HG03378 (cell line): ENCODE measurements around the gene GPR153.

Experiments used
- ATAC-seq: cut with Tn5 transposase; IDR thresholded peaks from one replicate; pipeline ENCODE4 v1.9.1; 2021; ENCODE audit warnings: mild to moderate bottlenecking, moderate library complexity; ENCODE audit not compliant: unreplicated experiment

Gene GPR153

GRCh38 chr1:6249739-6250689 lies 10.9 kb downstream of the GPR153 start:
- ATAC-seq = no peak

GRCh38 chr1:6248932-6249738 lies 11.8 kb downstream of the GPR153 start:
- ATAC-seq = no peak

- no peak for ATAC-seq
Observed at GRCh38 chr1:6248161-6248776, 12.6 kb downstream of the GPR153 start.

- ATAC-seq = no peak
Observed at GRCh38 chr1:6247651-6248050, 13.2 kb downstream of the GPR153 start.

GRCh38 chr1:6246497-6247467 lies 14.1 kb downstream of the GPR153 start:
- no peak for ATAC-seq

GRCh38 chr1:6245869-6246496 lies 14.9 kb downstream of the GPR153 start:
- no peak for ATAC-seq

- ATAC-seq = no peak
Observed at GRCh38 chr1:6245086-6245868, 15.6 kb downstream of the GPR153 start.

- no peak for ATAC-seq
Observed at GRCh38 chr1:6244401-6245049, 16.4 kb downstream of the GPR153 start.

GRCh38 chr1:6243993-6244392 lies 16.9 kb downstream of the GPR153 start, which contains the start of gene HES3:
Gene HES3, plus strand, starts transcription at chr1:6244179. Its CDS starts 187 bp downstream, at chr1:6244366.
- no peak for ATAC-seq

GRCh38 chr1:6243053-6243834 lies 17.7 kb downstream of the GPR153 start:
- no peak for ATAC-seq

- ATAC-seq = no peak
Observed at GRCh38 chr1:6241887-6242740, 18.8 kb downstream of the GPR153 start.

GRCh38 chr1:6241107-6241886 lies 19.6 kb downstream of the GPR153 start:
- no peak for ATAC-seq

- no peak for ATAC-seq
Observed at GRCh38 chr1:6239950-6240768, 20.7 kb downstream of the GPR153 start.

GRCh38 chr1:6239213-6239752 lies 21.6 kb downstream of the GPR153 start:
- no peak for ATAC-seq

GRCh38 chr1:6237093-6237492 lies 23.8 kb downstream of the GPR153 start:
- ATAC-seq = no peak
